BJ (cell line): ENCODE results near the gene HMGXB3. TPM values are rescaled to one million over a fixed set of nuclear protein-coding genes. Genes with fewer than 3 reads are reported as not detected.
"Not testable (repeated sequence)": the region's sequence is repeated elsewhere in the genome, so short reads cannot be mapped to it uniquely, and the experiment has no call there.

Source experiments
- CTCF ChIA-PET: fragments of 350-600 bp; formaldehyde crosslinking; extraction: SDS; loops from one replicate; lab custom pipeline; 2021; ENCODE audit warnings: antibody characterized with exemption, inconsistent platforms; lab: Yijun Ruan, JAX
- POLR2A ChIA-PET: fragments of 300-600 bp; sonication (Branson Sonifier 250); formaldehyde crosslinking; extraction: SDS; loops from one replicate; lab custom pipeline; 2021; ENCODE audit warnings: antibody characterized with exemption; lab: Charles Lee
- DNase-seq: peaks from one replicate; pipeline ENCODE4 v3.0.0-alpha.2; 2011; ENCODE audit warnings: low read depth
- H3K27me3 ChIP-seq: 2 replicates; pipeline ENCODE4 v1.6.0; 2011; ENCODE audit warnings: low read length; ENCODE audit not compliant: control insufficient read depth, insufficient read depth
- H3K36me3 ChIP-seq: 2 replicates; pipeline ENCODE4 v1.5.1; 2011; ENCODE audit warnings: low read length; ENCODE audit not compliant: control insufficient read depth, insufficient read depth
- H3K4me3 ChIP-seq: 2 replicates; pipeline ENCODE4 v1.5.1; 2011; ENCODE audit warnings: low read depth, mild to moderate bottlenecking, control low read depth, low read length
- CTCF ChIP-seq: IDR thresholded peaks from 2 replicates; pipeline ENCODE4 v1.5.1; 2011; ENCODE audit warnings: low read depth, mild to moderate bottlenecking, control low read depth, inconsistent platforms, low read length, moderate library complexity; ENCODE audit not compliant: insufficient read depth
- polyA plus RNA-seq: library from polyadenylated mRNA; depleted of rRNA; stranded (reverse); fragments of >200 nt; gene quantifications from 2 replicates; pipeline ENCODE4 v1.2.3, GENCODE V29; 2011

Gene HMGXB3
- polyA plus RNA-seq, 1 experiment = 39.0 TPM

- Histone ChIP-seq H3K36me3 (peaks cover 23% of the 10 kb centered on the region), H3K27me3 (no peaks in the 10 kb centered on the region), H3K4me3 (no peak overlapping the region)
- POLR2A ChIA-PET = no interaction called here
- no peak for TF ChIP-seq CTCF
- CTCF ChIA-PET = interaction anchor here (0.6 to 1.3 kb wide), 3 partner anchors 14 to 21 kb away, joined by 3 read pairs; no protein-coding TSS in a partner anchor
- DNase-seq = no peak
These were observed 44.2 kb downstream of the HMGXB3 start for GRCh38 chr5:150044712-150045111.

- ChIA-PET CTCF (interaction anchor here (1.2 to 1.3 kb wide), 2 partner anchors 9 to 15 kb away, joined by 3 read pairs; no protein-coding TSS in a partner anchor), POLR2A (no interaction called here)
- no peak for TF ChIP-seq CTCF
- Histone ChIP-seq H3K4me3 (no peak overlapping the region), H3K27me3 (no peaks in the 10 kb centered on the region), H3K36me3 (peaks cover 23% of the 10 kb centered on the region)
- no peak for DNase-seq
These were observed 45.0 kb downstream of the HMGXB3 start for GRCh38 chr5:150045549-150045948.

DNA sequence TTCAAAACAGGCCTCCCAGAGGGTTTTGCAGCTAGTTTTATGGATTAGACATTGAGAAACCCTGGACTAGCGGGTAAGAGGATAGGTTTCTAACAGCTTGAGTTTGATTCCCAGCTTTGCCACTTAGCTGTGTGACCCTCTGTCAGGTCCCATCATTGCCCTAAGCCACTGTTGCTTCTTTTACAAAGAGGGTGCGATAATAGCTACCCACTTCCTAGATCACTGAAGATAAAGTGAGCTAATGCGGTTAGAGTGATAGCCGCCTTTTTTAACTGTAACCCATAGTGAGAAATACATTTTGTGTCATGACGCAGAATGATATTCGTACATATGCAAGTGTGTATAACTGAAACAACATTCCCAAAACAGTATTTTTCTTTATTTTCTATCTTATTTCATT lies 45.5 kb downstream of the HMGXB3 start:
- no peak for DNase-seq
- POLR2A ChIA-PET = no interaction called here
- Histone ChIP-seq H3K4me3 (no peak overlapping the region), H3K27me3 (no peaks in the 10 kb centered on the region), H3K36me3 (peaks cover 23% of the 10 kb centered on the region)
- TF ChIP-seq CTCF = no peak
- CTCF ChIA-PET = interaction anchor here (1.2 kb wide), 1 partner anchor 10 kb away, joined by 3 read pairs; no protein-coding TSS in a partner anchor

- H3K4me3 ChIP-seq, DNase-seq, POLR2A ChIA-PET, H3K27me3 ChIP-seq: not testable (repeated sequence)
- peaks cover 26% of the 10 kb centered on the region for H3K36me3 ChIP-seq
- CTCF ChIA-PET = interaction anchor here (1.7 kb wide), 1 partner anchor 197 kb away, joined by 3 read pairs; no protein-coding TSS in a partner anchor
These were observed 49.8 kb downstream of the HMGXB3 start for GRCh38 chr5:150050172-150050811.

- H3K4me3 ChIP-seq = no peak overlapping the region
- H3K27me3 ChIP-seq = no peaks in the 10 kb centered on the region
- CTCF ChIA-PET = no interaction called here
- POLR2A ChIA-PET = no interaction called here
- TF ChIP-seq CTCF = no peak
- DNase-seq = no peak
- H3K36me3 ChIP-seq = peaks cover 27% of the 10 kb centered on the region
These were observed 51.2 kb downstream of the HMGXB3 start for GRCh38 chr5:150051657-150052195.
